ENCODE results near the gene NOS1AP.
A peak's percentile ranks its signal among the peaks of the same experiment; 100 is the strongest.

The NOS1AP gene

DNA sequence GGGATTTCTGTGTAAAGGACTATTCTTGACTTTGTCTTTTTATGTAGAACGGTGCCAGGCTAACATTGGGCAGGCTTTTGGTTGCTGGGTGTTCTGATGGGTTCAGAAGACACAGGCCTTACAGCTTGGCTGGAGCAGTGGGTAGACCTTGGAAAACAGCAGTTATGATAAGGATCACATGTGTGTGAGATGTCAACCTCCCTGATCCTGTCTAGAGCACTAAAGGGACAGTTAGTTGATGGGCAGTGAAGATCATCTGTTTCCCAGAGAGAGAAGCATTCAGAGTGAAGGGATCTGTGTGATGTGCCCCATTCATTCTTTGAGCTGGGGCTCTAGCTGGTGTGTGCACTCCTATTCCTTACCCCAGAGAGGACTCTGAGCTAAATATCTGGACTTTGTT is 88.0 kb downstream of the NOS1AP start:
- Mint-ChIP-seq H3K4me3 (no peak overlapping the region), H3K27ac (peak overlapping the region in 1 of 3 experiments; percentile 46), H3K9me3 (peaks cover 2% of the 10 kb centered on the region)

GRCh38 chr1:162158624-162159271 is 89.3 kb downstream of the NOS1AP start:
- H3K36me3 Mint-ChIP-seq (ENCODE audit: low read depth), result no peaks in the 10 kb centered on the region
- H3K27ac Mint-ChIP-seq, result peak overlapping the region in 1 of 3 experiments; percentile 47
- TF ChIP-seq, protein P1, sequence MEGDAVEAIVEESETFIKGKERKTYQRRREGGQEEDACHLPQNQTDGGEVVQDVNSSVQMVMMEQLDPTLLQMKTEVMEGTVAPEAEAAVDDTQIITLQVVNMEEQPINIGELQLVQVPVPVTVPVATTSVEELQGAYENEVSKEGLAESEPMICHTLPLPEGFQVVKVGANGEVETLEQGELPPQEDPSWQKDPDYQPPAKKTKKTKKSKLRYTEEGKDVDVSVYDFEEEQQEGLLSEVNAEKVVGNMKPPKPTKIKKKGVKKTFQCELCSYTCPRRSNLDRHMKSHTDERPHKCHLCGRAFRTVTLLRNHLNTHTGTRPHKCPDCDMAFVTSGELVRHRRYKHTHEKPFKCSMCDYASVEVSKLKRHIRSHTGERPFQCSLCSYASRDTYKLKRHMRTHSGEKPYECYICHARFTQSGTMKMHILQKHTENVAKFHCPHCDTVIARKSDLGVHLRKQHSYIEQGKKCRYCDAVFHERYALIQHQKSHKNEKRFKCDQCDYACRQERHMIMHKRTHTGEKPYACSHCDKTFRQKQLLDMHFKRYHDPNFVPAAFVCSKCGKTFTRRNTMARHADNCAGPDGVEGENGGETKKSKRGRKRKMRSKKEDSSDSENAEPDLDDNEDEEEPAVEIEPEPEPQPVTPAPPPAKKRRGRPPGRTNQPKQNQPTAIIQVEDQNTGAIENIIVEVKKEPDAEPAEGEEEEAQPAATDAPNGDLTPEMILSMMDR (IDR thresholded peaks at IDR 0.05; ENCODE audit: unreplicated experiment in 3 of 3), result no peak
- peaks cover 4% of the 10 kb centered on the region for H3K27me3 Mint-ChIP-seq (ENCODE audit: low read depth)
- peaks cover 53% of the 10 kb centered on the region for H3K4me1 Mint-ChIP-seq
- H3K4me3 Mint-ChIP-seq, result no peak overlapping the region
- H3K9me3 Mint-ChIP-seq, result peaks cover 2% of the 10 kb centered on the region

More for the DNA sequence above, 88.0 kb downstream of the NOS1AP start:
- Mint-ChIP-seq H3K27me3 (ENCODE audit: low read depth) (peaks cover 4% of the 10 kb centered on the region), H3K36me3 (ENCODE audit: low read depth) (no peaks in the 10 kb centered on the region), H3K4me1 (peaks cover 41% of the 10 kb centered on the region)
- TF ChIP-seq, protein P1 (IDR thresholded peaks at IDR 0.05; ENCODE audit: unreplicated experiment in 3 of 3), result no peak

DNA sequence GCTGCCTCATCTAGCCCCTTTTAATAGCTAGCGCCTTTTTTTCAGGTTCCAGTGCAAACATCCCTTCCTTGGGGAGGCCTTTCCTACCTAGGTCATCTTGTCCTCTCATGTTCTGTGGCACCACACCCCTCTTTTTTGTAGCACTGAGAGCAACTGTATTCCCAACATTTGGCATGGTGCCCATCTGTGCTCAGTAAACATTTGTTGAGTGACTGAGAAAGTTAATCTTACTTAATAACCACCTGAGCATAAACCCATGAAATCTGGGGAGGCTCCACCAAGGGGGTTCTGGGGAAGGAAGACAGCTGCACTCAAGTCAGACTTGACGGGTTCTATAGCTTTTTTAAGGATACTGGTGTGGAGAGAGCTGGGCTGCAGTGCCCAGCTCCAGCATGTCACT is 90.0 kb downstream of the NOS1AP start:
- peaks cover 4% of the 10 kb centered on the region for H3K27me3 Mint-ChIP-seq (ENCODE audit: low read depth)
- TF ChIP-seq, protein P1 (IDR thresholded peaks at IDR 0.05; ENCODE audit: unreplicated experiment in 3 of 3), result no peak
- H3K4me1 Mint-ChIP-seq, result peaks cover 56% of the 10 kb centered on the region
- H3K36me3 Mint-ChIP-seq (ENCODE audit: low read depth), result no peaks in the 10 kb centered on the region
- H3K9me3 Mint-ChIP-seq, result peaks cover 2% of the 10 kb centered on the region
- no peak overlapping the region for H3K4me3 Mint-ChIP-seq
- H3K27ac Mint-ChIP-seq, result peak overlapping the region in 2 of 3 experiments; percentile 82 to 85

DNA sequence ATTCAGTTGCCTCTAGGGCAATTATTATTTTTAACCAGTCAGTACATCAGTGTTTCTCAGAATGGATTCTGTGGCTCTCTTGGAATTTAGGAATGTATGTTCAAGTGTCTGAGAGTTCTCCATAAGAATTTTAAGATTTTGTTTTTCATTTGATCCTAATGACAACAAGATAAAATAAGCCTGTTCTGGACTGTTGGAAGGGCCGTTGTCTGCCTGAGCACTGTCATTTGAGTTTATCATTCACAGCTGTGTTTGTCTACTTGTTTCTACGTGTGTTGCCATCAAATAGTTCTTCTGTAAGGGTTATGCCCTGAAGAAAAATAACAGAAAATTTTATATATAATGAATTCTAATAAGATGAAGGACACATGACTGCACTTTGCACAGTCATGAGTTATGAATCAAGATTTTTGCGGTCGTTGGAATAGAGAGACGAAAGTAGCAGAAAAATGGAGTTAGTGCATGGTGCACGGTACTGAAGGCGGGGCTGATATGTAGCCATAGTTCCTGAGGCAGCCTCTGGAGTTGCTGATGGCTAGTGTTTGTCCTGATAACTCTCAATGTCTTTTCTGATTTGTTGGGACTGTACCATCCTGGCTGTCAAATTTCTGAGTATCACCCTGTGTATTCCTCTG is 92.5 kb downstream of the NOS1AP start:
- Mint-ChIP-seq H3K9me3 (peaks cover 2% of the 10 kb centered on the region), H3K36me3 (ENCODE audit: low read depth) (no peaks in the 10 kb centered on the region), H3K27ac (no peak overlapping the region), H3K4me1 (peaks cover 65% of the 10 kb centered on the region), H3K27me3 (ENCODE audit: low read depth) (no peaks in the 10 kb centered on the region), H3K4me3 (no peak overlapping the region)
- TF ChIP-seq, protein P1 (IDR thresholded peaks at IDR 0.05; ENCODE audit: unreplicated experiment in 3 of 3), result no peak

DNA sequence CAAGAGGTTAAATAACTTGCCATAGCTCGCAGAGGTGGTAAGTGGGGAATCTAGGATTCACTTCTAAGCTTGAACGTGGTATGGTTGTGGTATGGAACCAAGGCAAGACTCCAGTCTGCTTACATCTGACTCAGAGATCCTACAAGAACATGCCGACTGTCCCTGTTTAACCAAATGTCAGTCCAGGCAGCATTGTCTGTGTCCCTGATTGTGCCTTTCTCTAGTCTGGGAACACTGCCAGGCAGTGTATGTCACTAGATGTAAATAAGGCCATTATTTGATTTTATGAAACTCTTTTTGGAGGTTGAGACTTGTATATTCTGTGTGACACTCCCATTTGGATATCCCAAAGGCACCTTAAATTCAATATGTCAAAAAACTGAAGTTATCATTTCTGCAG is 96.0 kb downstream of the NOS1AP start:
- no peaks in the 10 kb centered on the region for H3K36me3 Mint-ChIP-seq (ENCODE audit: low read depth)
- no peak overlapping the region for H3K27ac Mint-ChIP-seq
- TF ChIP-seq, protein P1 (IDR thresholded peaks at IDR 0.05; ENCODE audit: unreplicated experiment in 3 of 3), result no peak
- H3K9me3 Mint-ChIP-seq, result peaks cover 2% of the 10 kb centered on the region
- no peaks in the 10 kb centered on the region for H3K27me3 Mint-ChIP-seq (ENCODE audit: low read depth)
- peaks cover 74% of the 10 kb centered on the region for H3K4me1 Mint-ChIP-seq
- H3K4me3 Mint-ChIP-seq, result no peak overlapping the region

All from nephron (organoid).